Measurements from ENCODE around the gene QSOX2. TPM values are rescaled to one million over a fixed set of nuclear protein-coding genes. Genes with fewer than 3 reads are reported as not detected.

QSOX2 gene
- total RNA-seq, 1 donor from 2014 or later: 21.2 TPM

DNA sequence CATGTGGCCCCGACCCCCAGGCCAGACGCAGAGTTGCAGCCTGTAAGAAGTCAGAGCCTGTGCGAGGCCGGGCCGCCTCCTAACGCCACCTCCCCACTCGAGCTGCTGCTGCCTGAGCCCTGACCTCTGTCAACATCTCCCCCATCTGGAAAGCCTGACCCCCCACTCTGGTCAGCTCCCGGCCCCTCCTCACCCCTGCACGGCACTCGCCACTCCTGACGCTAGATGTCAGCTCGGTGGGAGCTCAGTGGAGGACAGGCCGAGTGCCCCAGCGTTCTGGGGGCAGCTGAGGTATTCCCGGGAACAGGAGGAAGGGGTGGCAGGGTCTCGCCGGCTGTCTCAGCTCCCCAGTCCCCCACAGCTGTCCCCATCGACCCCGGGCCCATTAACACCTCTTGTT is 60.5 kb downstream of the QSOX2 start:
- H3K27me3 Mint-ChIP-seq (ENCODE audit: unreplicated experiment): peaks cover 8% of the 10 kb centered on the region

GRCh38 chr9:136182850-136183422 is 62.7 kb downstream of the QSOX2 start:
- H3K36me3 Mint-ChIP-seq (ENCODE audit: unreplicated experiment): no peaks in the 10 kb centered on the region
- no peak overlapping the region for H3K27ac Mint-ChIP-seq (ENCODE audit: unreplicated experiment)
- H3K27me3 Mint-ChIP-seq (ENCODE audit: unreplicated experiment): peaks cover 7% of the 10 kb centered on the region
- DNase-seq: no peak
- no peak for TF ChIP-seq CTCF (IDR thresholded peaks at IDR 0.05; ENCODE audit: partially characterized antibody, unreplicated experiment)
- peaks cover 4% of the 10 kb centered on the region for H3K9me3 Mint-ChIP-seq (ENCODE audit: unreplicated experiment)
- H3K4me3 Mint-ChIP-seq (ENCODE audit: unreplicated experiment): no peak overlapping the region
- no peaks in the 10 kb centered on the region for H3K4me1 Mint-ChIP-seq (ENCODE audit: low read depth, unreplicated experiment)

More for the DNA sequence above, 60.5 kb downstream of the QSOX2 start:
- DNase-seq: peak; percentile 16
- Mint-ChIP-seq H3K36me3 (ENCODE audit: unreplicated experiment) (no peaks in the 10 kb centered on the region), H3K9me3 (ENCODE audit: unreplicated experiment) (peaks cover 4% of the 10 kb centered on the region), H3K27ac (ENCODE audit: unreplicated experiment) (no peak overlapping the region), H3K4me3 (ENCODE audit: unreplicated experiment) (peak overlapping the region; percentile 6), H3K4me1 (ENCODE audit: low read depth, unreplicated experiment) (peaks cover 3% of the 10 kb centered on the region)
- TF ChIP-seq CTCF (IDR thresholded peaks at IDR 0.05; ENCODE audit: partially characterized antibody, unreplicated experiment): no peak

DNA sequence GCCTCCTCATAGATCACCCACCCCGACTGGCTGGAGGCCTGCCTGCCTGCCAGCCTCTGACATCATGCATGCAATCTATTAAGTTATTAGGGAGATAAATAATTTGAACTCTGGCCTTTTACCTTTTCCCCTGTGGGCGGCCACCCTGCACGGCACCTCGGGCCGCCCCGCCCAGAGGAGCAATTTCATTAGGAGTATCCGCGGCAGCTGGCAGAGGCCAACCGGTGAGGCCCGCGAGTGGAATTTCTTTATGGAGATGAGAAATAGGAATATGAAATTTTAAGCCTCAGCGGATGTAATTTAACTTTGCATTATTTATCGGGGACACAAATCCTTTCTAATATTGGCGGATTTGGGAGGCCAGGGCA is 63.2 kb downstream of the QSOX2 start:
- peak; percentile 12 for DNase-seq
- Mint-ChIP-seq H3K4me3 (ENCODE audit: unreplicated experiment) (no peak overlapping the region), H3K4me1 (ENCODE audit: low read depth, unreplicated experiment) (no peaks in the 10 kb centered on the region), H3K27ac (ENCODE audit: unreplicated experiment) (no peak overlapping the region), H3K9me3 (ENCODE audit: unreplicated experiment) (peaks cover 4% of the 10 kb centered on the region), H3K27me3 (ENCODE audit: unreplicated experiment) (peaks cover 7% of the 10 kb centered on the region), H3K36me3 (ENCODE audit: unreplicated experiment) (no peaks in the 10 kb centered on the region)
- TF ChIP-seq CTCF (IDR thresholded peaks at IDR 0.05; ENCODE audit: partially characterized antibody, unreplicated experiment): no peak

DNA sequence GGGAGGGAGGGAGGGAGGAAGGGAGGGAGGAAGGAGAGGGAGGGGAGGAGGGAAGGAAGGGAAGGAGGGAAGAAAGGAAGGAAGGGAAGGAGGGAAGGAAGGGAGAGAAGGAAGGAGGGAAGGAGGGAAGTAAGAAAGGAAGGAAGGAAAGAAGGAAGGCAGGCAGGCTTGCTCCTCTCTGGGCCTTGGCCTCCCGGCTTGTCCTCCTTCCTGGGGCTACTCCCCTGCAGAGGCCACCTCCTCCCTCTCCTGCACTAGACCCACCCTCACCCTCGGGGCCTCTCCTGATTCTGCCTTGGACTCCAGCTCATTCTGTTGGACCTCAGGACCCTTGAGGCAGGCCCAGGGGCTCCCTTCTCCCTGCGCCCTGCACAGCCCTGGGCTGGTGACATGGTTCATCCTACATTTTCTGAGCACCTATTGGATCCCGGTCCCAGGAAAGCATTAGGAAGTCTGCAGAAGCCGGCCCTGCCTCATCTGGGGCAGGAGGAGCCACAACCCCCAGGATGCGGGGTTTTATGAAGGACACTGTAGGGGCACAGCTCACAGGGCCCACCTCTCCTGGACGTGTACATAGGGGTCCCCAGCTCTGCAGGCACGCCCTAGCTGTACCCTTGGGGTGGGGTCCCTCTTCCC is 63.7 kb downstream of the QSOX2 start:
- H3K9me3 Mint-ChIP-seq (ENCODE audit: unreplicated experiment): peaks cover 4% of the 10 kb centered on the region
- no peak for DNase-seq
- H3K4me1 Mint-ChIP-seq (ENCODE audit: low read depth, unreplicated experiment): no peaks in the 10 kb centered on the region
- H3K27me3 Mint-ChIP-seq (ENCODE audit: unreplicated experiment): peaks cover 7% of the 10 kb centered on the region
- no peak overlapping the region for H3K27ac Mint-ChIP-seq (ENCODE audit: unreplicated experiment)
- H3K4me3 Mint-ChIP-seq (ENCODE audit: unreplicated experiment): no peak overlapping the region
- no peak for TF ChIP-seq CTCF (IDR thresholded peaks at IDR 0.05; ENCODE audit: partially characterized antibody, unreplicated experiment)
- no peaks in the 10 kb centered on the region for H3K36me3 Mint-ChIP-seq (ENCODE audit: unreplicated experiment)

DNA sequence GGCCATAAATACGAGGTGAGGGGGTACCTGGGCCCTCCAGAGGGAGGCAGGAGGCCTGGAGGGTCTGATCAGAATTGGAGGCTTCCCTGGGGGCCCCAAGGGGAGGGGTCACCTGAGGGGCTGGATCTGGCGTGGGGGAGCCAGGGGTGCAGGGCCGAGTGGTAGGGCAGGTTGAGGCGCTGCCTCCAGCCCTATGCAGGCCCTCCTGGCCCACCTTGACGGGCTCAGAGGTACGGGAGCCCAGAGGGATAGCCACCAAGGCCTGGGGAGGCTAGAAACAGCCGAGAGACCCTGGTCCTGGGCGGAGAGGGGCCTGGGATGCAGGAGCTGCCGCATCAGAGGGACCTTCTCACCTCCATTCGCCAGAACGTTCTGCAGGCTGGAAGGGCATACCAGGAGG is 65.0 kb downstream of the QSOX2 start:
- Mint-ChIP-seq H3K4me1 (ENCODE audit: low read depth, unreplicated experiment) (peaks cover under 1% of the 10 kb centered on the region), H3K27me3 (ENCODE audit: unreplicated experiment) (peaks cover 7% of the 10 kb centered on the region), H3K9me3 (ENCODE audit: unreplicated experiment) (peaks cover 4% of the 10 kb centered on the region), H3K27ac (ENCODE audit: unreplicated experiment) (no peak overlapping the region), H3K4me3 (ENCODE audit: unreplicated experiment) (no peak overlapping the region), H3K36me3 (ENCODE audit: unreplicated experiment) (no peaks in the 10 kb centered on the region)
- peak; percentile 6 for DNase-seq
- no peak for TF ChIP-seq CTCF (IDR thresholded peaks at IDR 0.05; ENCODE audit: partially characterized antibody, unreplicated experiment)
